Endothelial cell of umbilical vein (primary cell): ENCODE data around the gene PLEKHA5. TPM values are rescaled to one million over a fixed set of nuclear protein-coding genes. Genes with fewer than 3 reads are reported as not detected.
A peak's percentile ranks its signal among the peaks of the same experiment; 100 is the strongest.

Experiments used
- BruUV-seq: library from RNA; stranded (reverse); fragments of 400-500 nt; replicated peaks from 2 replicates; lab custom pipeline; 2021; lab: Mats Ljungman, UMichigan
- CTCF ChIA-PET: fragments of 300-600, 350-600 bp; sonication (Branson Sonifier 250); formaldehyde crosslinking; loops from one replicate; lab custom pipeline; 2021; ENCODE audit warnings: antibody characterized with exemption, inconsistent platforms; lab: Charles Lee
- POLR2A ChIA-PET: fragments of 300-600, 350-600 bp; sonication (Branson Sonifier 250); formaldehyde crosslinking; loops from one replicate; lab custom pipeline; 2021; ENCODE audit warnings: antibody characterized with exemption, inconsistent platforms; lab: Charles Lee
- DNase-seq: peaks from one replicate; pipeline ENCODE4 v3.0.0-alpha.2; 2011; ENCODE audit warnings: low read depth, low spot score
- FAIRE-seq: peaks from 2 replicates; lab custom pipeline; 2011; peaks lifted over from hg19 to GRCh38; lab: Jason Lieb, UNC
- H2AFZ ChIP-seq: 2 replicates; pipeline ENCODE4 v1.6.0; 2012; ENCODE audit warnings: low read depth, low read length, control low read depth, inconsistent platforms
- H3K27ac ChIP-seq: 2 replicates; pipeline ENCODE4 v1.5.1; 2011; ENCODE audit warnings: low read depth, mild to moderate bottlenecking, control low read depth, low read length, moderate library complexity; ENCODE audit not compliant: insufficient read depth
- H3K27me3 ChIP-seq, 2 experiments: 2 replicates each; pipeline versions ENCODE4 v1.6.0 to v1.6.1; 2011; ENCODE audit warnings: low read length in 2 of 2, mixed read lengths in 1 of 2; ENCODE audit not compliant: control insufficient read depth in 2 of 2, insufficient read depth in 2 of 2
- H3K36me3 ChIP-seq, 2 experiments: 2 replicates in 1 of 2; 3 replicates in 1 of 2; pipeline ENCODE4 v1.5.1; 2011; ENCODE audit warnings: low read length in 2 of 2, mild to moderate bottlenecking in 1 of 2, moderate library complexity in 1 of 2; ENCODE audit not compliant: control insufficient read depth in 2 of 2, insufficient read depth in 2 of 2; ENCODE audit errors: extremely low read depth in 1 of 2
- H3K4me1 ChIP-seq: 3 replicates; pipeline ENCODE4 v1.5.1; 2011; ENCODE audit warnings: mild to moderate bottlenecking, low read length; ENCODE audit not compliant: control insufficient read depth, insufficient read depth; ENCODE audit errors: extremely low read depth
- H3K4me2 ChIP-seq: 2 replicates; pipeline ENCODE4 v1.6.1; 2011; ENCODE audit warnings: low read length, control low read depth, mixed read lengths; ENCODE audit not compliant: insufficient read depth
- H3K4me3 ChIP-seq, 3 experiments: fragments of 200-600 bp in 1 of 3; sonication (generic), shearing (Covaris generic) in 1 of 3; replicated peaks in 1 of 3; 2 replicates each; pipeline ENCODE4 v1.5.1; 2011 to 2016; ENCODE audit warnings: control low read depth in 3 of 3, low read length in 3 of 3, mild to moderate bottlenecking in 2 of 3, inconsistent platforms in 1 of 3, low read depth in 1 of 3, moderate library complexity in 1 of 3; ENCODE audit not compliant: insufficient read depth in 1 of 3
- H3K79me2 ChIP-seq: 2 replicates; pipeline ENCODE4 v1.6.0; 2012; ENCODE audit warnings: low read length, inconsistent platforms; ENCODE audit not compliant: control insufficient read depth, insufficient read depth
- H3K9ac ChIP-seq: replicated peaks from 2 replicates; pipeline ENCODE3; 2011; ENCODE audit warnings: low read length, control low read depth; ENCODE audit not compliant: insufficient read depth; ENCODE audit errors: extremely low read depth
- H3K9me1 ChIP-seq: replicated peaks from 3 replicates; pipeline ENCODE4 v1.6.0; 2011; ENCODE audit warnings: mild to moderate bottlenecking, low read length; ENCODE audit not compliant: control insufficient read depth, insufficient read depth; ENCODE audit errors: extremely low read depth
- H3K9me3 ChIP-seq: replicated peaks from 2 replicates; pipeline ENCODE4 v1.5.1; 2012; ENCODE audit warnings: low read length, inconsistent platforms; ENCODE audit not compliant: control insufficient read depth, insufficient read depth
- H4K20me1 ChIP-seq: replicated peaks from 2 replicates; pipeline ENCODE3; 2011; ENCODE audit warnings: mild to moderate bottlenecking, low read length; ENCODE audit not compliant: control insufficient read depth, insufficient read depth; ENCODE audit errors: extremely low read depth
- EZH2 ChIP-seq: IDR thresholded peaks from 2 replicates; pipeline ENCODE4 v1.6.1; 2012; ENCODE audit warnings: borderline replicate concordance, low read depth, mild to moderate bottlenecking, moderate library complexity, low read length, inconsistent platforms; ENCODE audit not compliant: severe bottlenecking
- FOS ChIP-seq: IDR thresholded peaks from 2 replicates; pipeline ENCODE4 v1.6.1; 2011; ENCODE audit warnings: mild to moderate bottlenecking, low read length, moderate library complexity, borderline replicate concordance; ENCODE audit not compliant: insufficient read depth
- GATA2 ChIP-seq: IDR thresholded peaks from 2 replicates; pipeline ENCODE4 v1.7.0; 2011; ENCODE audit warnings: low read depth, mild to moderate bottlenecking, moderate library complexity, mixed read lengths, low read length; ENCODE audit not compliant: insufficient read length, insufficient read depth
- MYC ChIP-seq: IDR thresholded peaks from one replicate; pipeline ENCODE4 v1.6.1; 2011; ENCODE audit warnings: mild to moderate bottlenecking, low read depth, low read length
- POLR2AphosphoS5 ChIP-seq: IDR thresholded peaks from 2 replicates; pipeline ENCODE4 v1.6.1; 2012; ENCODE audit warnings: low read depth, mild to moderate bottlenecking, control low read depth, low read length, moderate library complexity; ENCODE audit not compliant: insufficient read depth
- dilution Hi-C: fragments of 300-500 bp; cut with MboI; formaldehyde crosslinking; loops from one replicate; pipeline ENCODE4 v1.15.0; 2019; ENCODE audit warnings: low sequenced_read_pairs; ENCODE audit not compliant: extremely low pct_ligation_motif_present
- intact Hi-C: fragments of 100-400 bp; cut with micrococcal nuclease; formaldehyde crosslinking; loops from one replicate; pipeline ENCODE4 v1.10.0; 2022
- polyA plus RNA-seq, 4 experiments: library from polyadenylated mRNA; depleted of rRNA in 3 of 4; stranded (reverse) in 3 of 4; unstranded in 1 of 4; fragments of >200 nt; gene quantifications; 2 replicates each; pipeline versions ENCODE4 v1.2.1 to v1.2.3, GENCODE V29; 2011 to 2012; ENCODE audit warnings: missing spikeins in 1 of 4
- total RNA-seq: library from RNA; stranded (reverse); gene quantifications from 2 replicates; pipeline ENCODE4 v1.2.3, GENCODE V29; 2021
- TF ChIP-seq, protein P1 (sequence below), 2 donors: IDR thresholded peaks; 1 replicate in 1 of 2; 2 replicates in 1 of 2; pipeline ENCODE4 v1.5.1; 2011; ENCODE audit warnings: low read length in 2 of 2, mild to moderate bottlenecking in 2 of 2, moderate library complexity in 2 of 2, control low read depth in 1 of 2, inconsistent platforms in 1 of 2, low read depth in 1 of 2; ENCODE audit not compliant: insufficient read depth in 1 of 2; ENCODE audit errors: extremely low read depth in 1 of 2

PLEKHA5 gene
- total and polyA plus RNA-seq, 2 donors (not counting 3 experiments of a cell fraction or from before 2014, with no cell fraction given) = 2.5 to 12.7 TPM

DNA sequence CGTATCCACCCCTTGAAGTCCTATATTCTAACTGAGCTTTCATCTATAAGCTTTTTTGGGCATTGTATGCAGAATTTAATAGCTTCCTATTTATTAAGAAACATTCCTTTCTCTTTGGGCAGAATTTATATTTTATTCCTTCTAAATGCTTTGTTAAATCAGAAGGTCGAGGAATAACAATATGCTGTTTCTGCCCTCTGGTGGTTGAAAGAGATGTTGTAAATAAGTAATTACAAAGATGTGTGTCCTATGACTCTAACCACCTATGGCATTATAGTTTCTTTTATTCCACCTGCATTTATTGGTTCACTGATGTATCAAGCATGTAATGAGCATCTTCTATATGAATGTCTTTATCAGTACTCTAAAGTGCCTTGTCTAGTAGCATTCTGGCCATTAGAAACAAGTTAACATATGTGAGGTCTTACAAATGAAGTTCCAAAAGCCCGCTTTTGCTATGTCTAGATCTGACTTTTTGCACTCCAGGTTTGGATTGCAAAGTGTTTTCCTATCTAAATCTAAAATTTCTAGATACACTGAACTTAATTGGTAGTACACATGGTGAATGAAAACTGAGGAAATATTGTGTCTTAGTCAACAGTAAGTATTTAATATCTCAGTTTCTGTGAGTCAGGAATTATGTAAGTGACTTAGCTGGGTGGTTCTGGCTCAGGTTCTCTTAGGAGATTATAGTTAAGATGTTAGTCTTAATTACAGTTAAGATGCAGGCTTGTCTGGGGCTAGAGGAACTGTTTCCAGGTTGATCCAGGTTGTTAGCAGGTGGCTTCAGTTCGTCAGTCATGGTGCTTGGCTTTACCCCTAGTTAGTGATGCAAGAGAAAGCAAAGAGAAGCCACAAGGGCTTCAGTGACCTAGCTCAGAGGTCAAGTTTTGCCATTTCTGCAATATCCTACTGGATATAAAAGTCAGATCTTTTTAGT, 57.5 kb downstream of the PLEKHA5 start:
- dilution Hi-C loops = no loop called here
- POLR2A ChIA-PET = no interaction called here
- no peaks in the 10 kb centered on the region for H3K9me3 ChIP-seq
- FAIRE-seq (peak; percentile 65), DNase-seq (peak; percentile 71)
- no peaks in the 10 kb centered on the region for H4K20me1 ChIP-seq
- BruUV-seq = no TSS peak
- no peak overlapping the region for H2AFZ ChIP-seq
- intact Hi-C loops = loop anchor here (1.0 to 2.0 kb wide), 4 partner anchors 102 to 936 kb away; no protein-coding TSS in a partner anchor
- no peaks in the 10 kb centered on the region for H3K27me3 ChIP-seq
- no peaks in the 10 kb centered on the region for H3K9me1 ChIP-seq
- H3K27ac ChIP-seq = no peak overlapping the region
- no peak overlapping the region for H3K4me2 ChIP-seq
- no peaks in the 10 kb centered on the region for H3K79me2 ChIP-seq
- TF ChIP-seq, protein P1, sequence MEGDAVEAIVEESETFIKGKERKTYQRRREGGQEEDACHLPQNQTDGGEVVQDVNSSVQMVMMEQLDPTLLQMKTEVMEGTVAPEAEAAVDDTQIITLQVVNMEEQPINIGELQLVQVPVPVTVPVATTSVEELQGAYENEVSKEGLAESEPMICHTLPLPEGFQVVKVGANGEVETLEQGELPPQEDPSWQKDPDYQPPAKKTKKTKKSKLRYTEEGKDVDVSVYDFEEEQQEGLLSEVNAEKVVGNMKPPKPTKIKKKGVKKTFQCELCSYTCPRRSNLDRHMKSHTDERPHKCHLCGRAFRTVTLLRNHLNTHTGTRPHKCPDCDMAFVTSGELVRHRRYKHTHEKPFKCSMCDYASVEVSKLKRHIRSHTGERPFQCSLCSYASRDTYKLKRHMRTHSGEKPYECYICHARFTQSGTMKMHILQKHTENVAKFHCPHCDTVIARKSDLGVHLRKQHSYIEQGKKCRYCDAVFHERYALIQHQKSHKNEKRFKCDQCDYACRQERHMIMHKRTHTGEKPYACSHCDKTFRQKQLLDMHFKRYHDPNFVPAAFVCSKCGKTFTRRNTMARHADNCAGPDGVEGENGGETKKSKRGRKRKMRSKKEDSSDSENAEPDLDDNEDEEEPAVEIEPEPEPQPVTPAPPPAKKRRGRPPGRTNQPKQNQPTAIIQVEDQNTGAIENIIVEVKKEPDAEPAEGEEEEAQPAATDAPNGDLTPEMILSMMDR (IDR thresholded peaks at IDR 0.05; ENCODE audit: extremely low read depth in 1 of 2, insufficient read depth in 1 of 2, low read depth in 1 of 2, low read length in 2 of 2) = peak; percentile 18 to 32
- no peak for TF ChIP-seq POLR2AphosphoS5
- no peak for TF ChIP-seq EZH2
- no peak for TF ChIP-seq GATA2
- no peak for TF ChIP-seq FOS
- no peak for TF ChIP-seq MYC
- no peak overlapping the region for H3K9ac ChIP-seq
- no peaks in the 10 kb centered on the region for H3K36me3 ChIP-seq
- CTCF ChIA-PET = interaction anchor here (0.6 to 2.3 kb wide), 53 partner anchors 8 to 937 kb away, joined by 3 to 69 read pairs (median 4); partner anchors contain the start of gene PLEKHA5
- no peak overlapping the region for H3K4me3 ChIP-seq
- H3K4me1 ChIP-seq = peaks cover 9% of the 10 kb centered on the region
